Activated CD8-positive, alpha-beta memory T cell treated with anti-CD3 and anti-CD28 coated beads for 48 hours (primary cell): Measurements from ENCODE around the gene MAGEC1.
"Not testable (repeated sequence)": the region's sequence is repeated elsewhere in the genome, so short reads cannot be mapped to it uniquely, and the experiment has no call there.

Source experiments
- DNase-seq, 3 experiments: peaks; one replicate each; pipeline ENCODE4 v3.0.0-alpha.2; 2020; ENCODE audit warnings: low read depth in 2 of 3, low spot score in 2 of 3

MAGEC1 gene, protein sequence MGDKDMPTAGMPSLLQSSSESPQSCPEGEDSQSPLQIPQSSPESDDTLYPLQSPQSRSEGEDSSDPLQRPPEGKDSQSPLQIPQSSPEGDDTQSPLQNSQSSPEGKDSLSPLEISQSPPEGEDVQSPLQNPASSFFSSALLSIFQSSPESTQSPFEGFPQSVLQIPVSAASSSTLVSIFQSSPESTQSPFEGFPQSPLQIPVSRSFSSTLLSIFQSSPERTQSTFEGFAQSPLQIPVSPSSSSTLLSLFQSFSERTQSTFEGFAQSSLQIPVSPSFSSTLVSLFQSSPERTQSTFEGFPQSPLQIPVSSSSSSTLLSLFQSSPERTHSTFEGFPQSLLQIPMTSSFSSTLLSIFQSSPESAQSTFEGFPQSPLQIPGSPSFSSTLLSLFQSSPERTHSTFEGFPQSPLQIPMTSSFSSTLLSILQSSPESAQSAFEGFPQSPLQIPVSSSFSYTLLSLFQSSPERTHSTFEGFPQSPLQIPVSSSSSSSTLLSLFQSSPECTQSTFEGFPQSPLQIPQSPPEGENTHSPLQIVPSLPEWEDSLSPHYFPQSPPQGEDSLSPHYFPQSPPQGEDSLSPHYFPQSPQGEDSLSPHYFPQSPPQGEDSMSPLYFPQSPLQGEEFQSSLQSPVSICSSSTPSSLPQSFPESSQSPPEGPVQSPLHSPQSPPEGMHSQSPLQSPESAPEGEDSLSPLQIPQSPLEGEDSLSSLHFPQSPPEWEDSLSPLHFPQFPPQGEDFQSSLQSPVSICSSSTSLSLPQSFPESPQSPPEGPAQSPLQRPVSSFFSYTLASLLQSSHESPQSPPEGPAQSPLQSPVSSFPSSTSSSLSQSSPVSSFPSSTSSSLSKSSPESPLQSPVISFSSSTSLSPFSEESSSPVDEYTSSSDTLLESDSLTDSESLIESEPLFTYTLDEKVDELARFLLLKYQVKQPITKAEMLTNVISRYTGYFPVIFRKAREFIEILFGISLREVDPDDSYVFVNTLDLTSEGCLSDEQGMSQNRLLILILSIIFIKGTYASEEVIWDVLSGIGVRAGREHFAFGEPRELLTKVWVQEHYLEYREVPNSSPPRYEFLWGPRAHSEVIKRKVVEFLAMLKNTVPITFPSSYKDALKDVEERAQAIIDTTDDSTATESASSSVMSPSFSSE

DNA sequence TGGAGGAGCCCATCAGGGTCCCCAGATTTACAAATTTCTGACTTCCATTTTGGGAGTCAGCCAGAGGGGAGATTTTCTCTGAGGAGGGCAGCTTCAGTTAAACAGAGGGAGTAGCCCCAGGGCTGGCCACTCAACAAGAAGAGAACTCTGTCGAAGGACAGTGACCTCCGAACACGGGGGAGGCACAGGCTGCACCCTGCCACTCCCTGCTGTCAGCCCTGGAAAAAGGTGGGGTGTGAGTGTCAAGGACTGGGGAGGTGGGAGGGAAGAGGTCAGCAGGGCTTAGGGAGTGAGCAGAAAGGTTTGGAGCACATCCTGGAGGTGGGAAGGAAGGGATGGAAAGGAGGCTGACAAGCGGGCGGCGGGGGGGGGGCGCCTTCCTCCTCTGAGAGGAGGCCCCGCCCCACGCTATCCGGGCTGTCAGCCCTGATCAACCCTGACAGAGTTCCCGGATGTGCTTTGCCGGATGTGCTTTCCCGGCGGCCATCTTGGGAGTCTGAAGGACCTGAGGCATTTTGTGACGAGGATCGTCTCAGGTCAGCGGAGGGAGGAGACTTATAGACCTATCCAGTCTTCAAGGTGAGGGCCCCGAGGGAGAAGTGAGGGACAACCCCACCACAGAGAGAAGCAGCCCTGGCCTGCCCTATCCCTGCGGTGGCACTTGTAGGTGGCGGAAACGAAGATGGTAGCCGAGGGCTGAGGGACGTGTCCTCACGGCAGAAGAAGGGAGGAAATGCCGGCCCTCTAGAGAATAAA is at the start of gene MAGEC1:
Gene MAGEC1 (plus strand): TSS at position 495 of the 756 bp plus-strand sequence. CDS start 1,179 bp downstream, outside the sequence.
- DNase-seq: no peak

DNA sequence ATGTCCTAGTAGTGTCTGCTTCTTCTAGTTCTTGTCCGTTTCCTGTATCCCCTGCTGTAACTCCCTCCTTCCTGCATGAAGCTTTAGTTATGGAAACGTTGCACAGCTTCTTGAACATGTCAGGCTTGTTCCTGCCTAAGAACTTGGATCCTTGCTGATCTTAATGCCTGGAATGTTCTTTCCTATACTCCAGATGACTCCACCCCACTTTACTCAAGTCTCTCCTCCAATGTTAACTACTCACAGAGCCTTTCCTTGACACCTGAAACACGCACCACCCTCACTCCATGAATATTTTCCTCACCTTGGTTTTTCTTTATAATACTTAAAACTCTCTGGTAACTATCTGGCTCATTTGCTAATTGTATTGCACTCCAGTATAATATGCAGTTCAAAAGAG is 46.2 kb upstream of the MAGEC1 start:
- DNase-seq: no peak

DNA sequence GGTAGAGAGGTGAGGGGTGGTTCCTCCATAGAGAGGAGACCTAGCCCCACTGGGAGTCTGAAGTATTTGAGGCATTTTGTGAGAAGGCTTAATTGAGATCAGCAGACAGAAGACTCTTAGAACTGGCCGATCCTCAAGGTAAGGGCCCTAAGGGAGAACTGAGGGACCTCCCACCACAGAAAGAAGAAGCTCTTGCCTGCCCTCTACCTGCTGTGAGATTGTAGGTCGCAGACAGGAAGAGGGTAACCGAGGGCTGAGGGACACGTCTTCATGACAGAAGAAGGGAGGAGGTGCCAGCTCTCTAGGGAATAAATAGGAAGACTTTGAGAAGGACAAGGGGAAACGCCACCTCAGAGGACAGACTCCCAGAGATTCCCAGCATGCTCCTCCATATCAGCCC is 24.1 kb upstream of the MAGEC1 start:
- DNase-seq: no peak

DNA sequence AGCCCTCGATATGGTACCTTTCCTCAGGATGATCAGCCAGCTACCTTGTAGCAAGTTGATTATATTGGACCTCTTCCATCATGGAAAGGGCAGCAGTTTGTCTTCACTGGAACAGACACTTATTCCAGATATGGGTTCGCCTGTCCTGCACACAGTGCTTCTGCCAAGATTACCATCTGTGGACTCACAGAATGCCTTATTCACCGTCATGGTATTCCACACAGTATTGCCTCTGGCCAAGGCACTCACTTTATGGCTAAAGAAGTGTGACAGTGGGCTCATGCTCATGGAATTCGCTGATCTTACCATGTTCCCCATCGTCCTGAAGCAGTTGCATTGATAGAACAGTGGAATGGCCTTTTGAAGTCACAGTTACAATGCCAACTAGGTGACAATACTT is 14.9 kb upstream of the MAGEC1 start:
- DNase-seq: not testable (repeated sequence)

DNA sequence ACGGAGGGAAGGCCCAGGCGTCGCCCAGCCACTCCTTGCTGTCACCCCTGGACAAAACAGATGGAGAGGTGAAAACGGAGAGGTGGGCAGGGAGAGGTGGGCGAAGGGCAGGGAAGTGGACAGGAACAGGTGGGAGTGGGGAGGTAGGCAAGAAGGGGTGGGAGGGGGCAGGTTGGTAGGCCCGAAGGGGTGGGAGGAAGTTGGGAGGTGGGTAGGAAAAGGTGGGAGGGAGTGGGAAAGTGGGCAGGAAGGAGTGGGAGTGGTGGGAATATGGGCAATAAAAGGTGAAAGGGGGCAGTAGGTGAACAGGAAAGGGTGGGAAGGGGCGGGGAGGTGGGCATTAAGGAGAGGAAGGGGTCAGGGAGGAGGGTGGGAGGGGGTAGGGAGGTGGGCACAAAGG is 9.0 kb upstream of the MAGEC1 start:
- no peak for DNase-seq

DNA sequence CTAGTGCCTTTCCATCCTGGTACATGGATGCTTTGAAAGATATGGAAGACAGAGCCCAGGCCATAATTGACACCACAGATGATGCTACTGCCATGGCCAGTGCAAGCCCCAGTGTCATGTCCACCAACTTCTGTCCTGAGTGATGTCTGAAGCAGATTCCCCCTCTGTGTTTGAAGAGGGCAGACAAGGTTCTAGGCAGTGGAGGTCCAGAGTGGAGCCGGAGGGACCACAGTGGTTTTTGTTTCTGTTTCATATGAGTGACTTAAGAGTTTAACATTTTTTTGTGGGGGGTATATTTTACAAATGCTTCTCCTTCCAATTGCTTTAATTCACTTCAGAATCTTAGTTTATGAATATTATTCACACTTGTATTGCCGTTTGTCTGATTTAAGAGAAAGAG is 6.0 kb upstream of the MAGEC1 start:
- no peak for DNase-seq

DNA sequence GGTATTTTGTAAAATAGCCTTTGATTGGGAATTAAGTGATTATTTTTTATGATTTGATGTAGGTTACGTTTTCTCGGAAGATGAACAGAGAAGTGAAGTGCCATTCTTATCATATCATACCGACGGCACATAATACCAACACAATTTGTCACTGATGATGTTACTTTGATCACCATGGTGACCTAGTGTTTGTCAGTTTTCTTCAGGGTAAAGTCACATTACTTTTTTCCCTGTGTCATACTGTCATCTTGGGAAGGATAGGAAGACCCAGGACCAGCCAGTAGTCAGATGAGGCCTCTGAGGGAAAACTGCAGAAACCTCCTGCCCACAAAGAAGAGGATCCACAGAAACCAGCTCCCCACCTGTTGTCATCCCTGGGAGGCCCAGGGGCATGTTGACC is 1.3 kb upstream of the MAGEC1 start:
- no peak for DNase-seq

DNA sequence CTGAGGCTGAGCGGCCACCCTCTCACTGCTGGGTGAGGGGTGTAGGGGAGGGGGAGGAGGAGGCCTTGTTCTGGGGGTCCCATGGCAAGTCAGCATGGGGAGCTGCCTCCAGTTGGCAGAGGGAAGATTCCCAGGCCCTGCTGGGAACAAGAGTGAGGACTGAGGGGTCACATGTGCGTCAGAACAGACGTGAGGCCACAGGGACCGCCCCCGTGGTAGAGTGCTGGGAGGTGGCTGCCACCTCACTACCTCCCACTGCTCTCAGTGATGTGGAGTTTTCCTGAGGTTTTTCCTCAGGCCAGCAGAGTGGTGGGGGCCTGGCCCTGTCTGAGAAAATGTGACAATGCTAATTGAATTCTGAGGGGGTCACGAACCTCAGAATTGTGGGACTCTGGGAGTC is 568 bp downstream of the MAGEC1 start:
- no peak for DNase-seq

DNA sequence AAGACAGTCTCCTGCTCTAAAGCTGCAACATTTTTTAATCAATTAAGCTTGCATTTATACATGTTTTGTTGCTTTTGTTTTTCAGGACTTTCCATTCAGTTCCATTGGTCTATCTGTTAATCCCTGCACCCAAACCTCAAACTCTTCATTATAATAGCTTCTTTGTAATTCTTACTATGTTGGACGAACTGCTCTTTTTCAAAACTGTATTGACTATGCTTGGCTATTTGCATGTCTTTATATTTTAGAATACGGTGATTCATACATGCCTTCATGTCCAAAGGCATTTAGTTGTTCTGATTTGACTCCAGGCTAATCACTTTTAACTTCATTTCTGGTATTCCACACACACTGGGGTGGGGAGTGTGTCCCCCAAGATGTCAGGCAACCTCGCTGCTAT is 14.1 kb downstream of the MAGEC1 start:
- no peak for DNase-seq

DNA sequence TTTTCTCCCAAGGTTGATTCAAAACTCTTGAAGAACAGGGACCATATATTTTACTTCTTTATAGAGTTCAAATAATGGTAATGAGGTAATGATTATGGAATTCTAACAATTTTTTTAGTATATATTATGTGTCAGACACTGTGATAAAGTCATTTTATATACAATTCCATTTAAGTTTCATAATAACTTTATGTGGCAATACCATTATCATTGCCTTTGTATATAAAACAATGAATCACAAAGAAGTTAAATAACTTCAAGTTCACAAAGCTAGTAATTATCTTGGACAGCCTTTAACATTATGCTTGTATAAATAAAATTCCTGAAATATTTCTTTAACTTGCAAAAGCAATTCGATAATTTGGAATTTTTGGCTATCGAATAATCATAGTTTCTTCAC is 20.6 kb downstream of the MAGEC1 start:
- no peak for DNase-seq

DNA sequence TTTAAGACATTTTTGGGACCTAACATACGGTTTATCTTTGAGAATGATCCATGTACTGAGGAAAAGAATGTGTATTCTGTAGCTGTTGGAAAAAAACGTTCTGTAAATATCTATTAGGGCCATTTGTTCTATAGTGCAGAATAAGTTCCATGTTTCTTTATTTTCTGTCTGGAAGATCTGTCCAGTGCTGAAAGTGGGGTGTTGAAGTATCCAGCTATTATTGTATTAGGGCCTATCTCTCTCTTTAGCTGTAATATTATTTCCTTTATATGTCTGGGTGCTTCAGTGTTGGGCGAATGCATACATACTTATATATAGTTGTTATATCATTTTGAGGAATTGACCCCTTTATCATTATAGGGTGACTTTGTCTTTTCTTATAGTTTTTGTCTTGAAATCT is 24.7 kb downstream of the MAGEC1 start:
- DNase-seq: no peak

DNA sequence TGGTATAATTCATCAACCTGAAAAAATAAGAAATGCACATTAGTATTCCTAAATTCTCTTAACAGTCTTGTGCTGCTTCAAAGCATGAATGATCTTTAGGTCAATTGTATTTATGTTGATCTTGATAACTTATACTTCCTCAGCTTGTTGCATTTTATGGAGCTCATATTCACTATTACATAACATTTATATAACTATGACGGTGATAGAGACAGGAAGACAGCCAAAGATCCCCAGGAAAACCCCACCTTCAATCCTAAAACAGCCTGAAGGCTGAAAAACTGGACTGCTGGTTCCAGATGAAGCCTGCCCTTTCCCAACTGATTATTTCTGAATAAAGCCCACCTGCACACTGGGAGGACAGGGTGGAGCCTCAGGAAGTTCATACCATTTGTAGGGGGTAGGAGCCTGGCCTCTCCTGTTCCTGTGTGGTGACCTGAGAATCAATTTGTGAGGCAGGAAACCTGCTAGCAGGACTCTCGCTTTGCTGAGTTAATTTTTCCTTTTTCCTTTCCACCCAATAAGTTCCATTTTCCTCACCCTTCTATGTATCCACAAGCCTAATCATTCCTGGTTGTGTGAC is 30.5 kb downstream of the MAGEC1 start:
- DNase-seq: no peak

DNA sequence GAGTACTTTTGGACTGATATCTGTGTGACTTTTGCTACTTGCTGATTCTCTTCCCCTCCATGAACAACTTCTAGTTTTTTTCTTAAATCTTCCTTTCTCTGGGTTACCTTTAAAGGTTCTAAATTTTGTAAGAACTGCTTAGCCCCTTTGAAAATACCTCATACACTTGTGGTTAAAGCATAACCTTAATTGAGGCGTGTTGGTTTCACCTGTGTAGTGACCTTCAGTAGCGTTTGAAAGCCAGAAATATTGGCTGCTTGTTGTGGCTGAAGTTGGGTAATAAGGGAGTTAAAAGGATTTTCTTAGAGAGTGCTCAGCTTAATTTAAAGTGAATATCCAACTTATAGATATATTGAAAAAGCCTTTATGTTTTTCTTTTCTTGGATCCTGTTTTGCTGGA is 32.0 kb downstream of the MAGEC1 start:
- DNase-seq: no peak

DNA sequence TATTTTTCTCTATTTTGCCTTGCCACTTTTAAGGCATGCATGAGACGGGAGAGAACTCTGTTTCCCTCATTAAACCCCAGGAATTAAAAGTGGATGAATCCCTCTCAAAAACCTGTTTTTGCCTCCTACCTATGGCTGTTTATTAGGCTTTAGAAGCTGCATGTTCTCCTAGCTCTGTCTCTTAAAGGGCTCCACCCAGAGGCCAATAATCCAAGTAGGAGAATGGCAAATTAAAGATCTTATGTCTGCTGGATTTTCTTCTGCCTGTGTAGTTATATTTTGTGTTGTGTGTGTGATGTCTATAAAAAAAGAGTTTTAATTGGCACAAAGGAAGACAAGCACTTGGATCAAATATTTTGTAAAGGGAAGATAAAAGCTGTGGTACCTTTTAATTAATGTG is 32.4 kb downstream of the MAGEC1 start:
- DNase-seq: no peak

DNA sequence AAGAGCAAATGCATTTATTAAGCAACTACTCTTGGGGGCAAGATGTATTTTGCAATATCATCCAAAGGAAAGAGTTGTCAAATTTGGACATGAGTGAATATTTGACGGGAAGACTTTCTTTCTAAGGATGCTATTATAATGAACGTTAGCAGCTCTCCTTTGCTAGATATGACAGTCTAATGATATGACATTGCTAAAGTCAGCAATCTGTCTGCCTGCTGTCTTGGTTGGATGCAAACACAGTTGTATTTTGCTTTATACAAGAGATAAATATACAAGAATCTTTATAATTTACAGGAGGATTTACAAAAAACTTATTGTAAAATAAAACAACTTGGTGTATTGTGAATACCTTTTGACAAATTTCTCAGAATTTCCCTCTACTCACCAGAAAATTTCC is 37.5 kb downstream of the MAGEC1 start:
- no peak for DNase-seq

DNA sequence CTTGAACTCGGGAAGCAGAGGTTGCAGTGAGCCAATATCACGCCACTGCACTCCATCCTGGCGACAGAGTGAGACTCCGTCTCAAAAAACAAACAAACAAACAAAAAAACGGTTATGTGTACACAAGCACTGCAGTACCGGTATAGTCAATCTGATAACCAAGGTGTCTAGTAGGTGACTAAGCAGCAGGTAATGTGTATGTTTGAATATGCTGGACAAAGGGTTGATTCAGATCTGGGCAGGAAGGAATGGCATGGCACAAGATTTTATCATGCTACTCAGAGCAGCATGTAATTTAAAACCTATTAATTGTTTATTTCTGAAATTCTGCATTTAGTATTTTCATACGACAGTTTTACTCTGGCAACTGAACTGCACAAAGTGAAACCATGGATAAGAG is 41.7 kb downstream of the MAGEC1 start:
- DNase-seq: no peak

DNA sequence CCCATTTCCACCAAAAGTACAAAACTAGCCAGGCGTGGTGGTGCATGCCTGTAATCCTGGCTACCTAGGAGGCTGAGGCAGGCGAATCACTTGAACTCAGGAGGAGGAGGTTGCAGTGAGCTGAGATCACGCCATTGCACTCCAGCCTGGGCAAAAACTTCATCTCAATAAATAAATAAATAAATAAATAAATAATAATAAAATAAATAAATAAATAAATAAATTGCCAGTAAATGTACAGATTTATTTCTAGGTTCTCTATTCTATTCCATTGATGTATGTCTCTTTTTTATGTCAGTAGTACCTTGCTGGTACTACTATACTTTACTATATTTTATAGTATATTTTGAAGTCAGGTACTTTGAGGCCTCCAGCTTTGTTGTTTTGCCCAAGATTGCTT is 43.7 kb downstream of the MAGEC1 start:
- no peak for DNase-seq

DNA sequence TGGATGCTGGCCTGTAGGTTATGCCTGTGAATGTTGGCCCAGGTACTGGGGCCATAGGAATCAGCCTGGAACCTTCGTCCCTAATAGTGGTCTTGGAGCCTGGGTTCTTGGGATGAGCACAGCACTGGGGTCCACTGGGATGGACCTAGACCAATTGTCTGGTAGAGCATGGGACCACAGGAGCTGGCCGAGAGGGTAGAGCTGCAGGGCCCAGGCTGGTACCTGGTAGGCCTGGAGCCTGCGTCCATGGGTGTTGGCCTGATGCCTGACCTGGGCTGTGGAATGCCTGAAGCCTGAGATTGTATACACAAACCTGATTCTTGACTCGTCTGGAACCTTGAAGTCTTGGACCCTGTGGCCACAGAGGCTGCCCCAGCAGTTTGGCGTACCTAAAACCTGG is 48.9 kb downstream of the MAGEC1 start:
- DNase-seq: no peak

DNA sequence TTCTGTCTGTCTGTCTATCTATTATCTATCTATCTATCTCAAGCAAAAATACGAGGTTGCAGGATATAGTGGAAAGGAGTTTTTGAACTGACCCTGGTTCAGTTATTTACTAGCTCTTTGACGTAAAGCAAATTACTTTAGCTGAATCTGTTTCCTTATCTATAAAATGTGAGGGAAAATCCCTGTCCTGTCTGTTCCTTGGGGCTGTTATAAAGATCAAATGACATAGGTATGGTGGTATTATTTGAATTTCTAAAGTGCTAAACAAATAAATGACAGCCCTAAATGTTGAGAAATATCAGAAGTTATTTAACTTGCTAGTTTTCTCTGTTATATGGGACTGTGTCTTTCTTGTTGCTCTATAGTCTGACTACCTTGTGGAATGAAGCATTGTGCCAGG is 55.0 kb downstream of the MAGEC1 start:
- DNase-seq: no peak
